OCI-LY3 (cell line): ENCODE data around the gene ARHGAP24.

Experiments
- CTCF ChIP-seq: fragments of 200-600, 300-600 bp; sonication (generic); IDR thresholded peaks from 2 replicates; pipeline ENCODE4 v1.5.1; 2014; ENCODE audit warnings: antibody characterized with exemption, low read length, low read depth
- EZH2phosphoT487 ChIP-seq: fragments of 200-600 bp; shearing (Covaris generic); IDR thresholded peaks from 2 replicates; pipeline ENCODE4 v1.6.1; 2018; ENCODE audit warnings: antibody characterized with exemption, mixed run types, low read depth

GRCh38 chr4:85642356-85643100 lies 167.6 kb downstream of the ARHGAP24 start:
- TF ChIP-seq CTCF = no peak
- no peak for TF ChIP-seq EZH2phosphoT487
